Pancreas (tissue), 10 donors: ENCODE results near the gene PAX5. TPM values are rescaled to one million over a fixed set of nuclear protein-coding genes. Genes with fewer than 3 reads are reported as not detected.

Source experiments
- ATAC-seq, 4 donors: fragments of 200-7000 bp; cut with Tn5 transposase; one replicate each; pipeline versions ENCODE4 v1.8.0 to v1.9.1; 2020; ENCODE audit warnings: mild to moderate bottlenecking in 4 of 4, moderate library complexity in 4 of 4
- DNase-seq, 6 donors: peaks; one replicate each; pipeline ENCODE4 v3.0.0-alpha.2; 2020
- FAIRE-seq: peaks from 2 replicates; lab custom pipeline; 2012; peaks lifted over from hg19 to GRCh38; lab: Jason Lieb, UNC
- H3K27ac ChIP-seq, 4 donors: fragments of 200-600 bp; sonication (generic); 1 replicate in 3 of 4; 2 replicates in 1 of 4; pipeline versions ENCODE4 v1.5.0 to v1.8.0; 2020
- H3K27me3 ChIP-seq, 4 donors: fragments of 200-600 bp; one replicate each; pipeline ENCODE4 v1.8.0; 2021
- H3K36me3 ChIP-seq, 3 donors: fragments of 200-600 bp; sonication (generic) in 1 of 3; one replicate each; pipeline versions ENCODE4 v1.5.0 to v1.8.0; 2020 to 2021
- H3K4me1 ChIP-seq, 3 donors: fragments of 200-600 bp; one replicate each; pipeline ENCODE4 v1.8.0; 2021
- H3K4me3 ChIP-seq, 4 donors: fragments of 200-600 bp; sonication (generic) in 2 of 4; one replicate each; pipeline versions ENCODE4 v1.5.0 to v1.8.0; 2020 to 2021
- H3K9me3 ChIP-seq, 4 donors: fragments of 200-600 bp; one replicate each; pipeline ENCODE4 v1.8.0; 2021
- CTCF ChIP-seq, 4 donors: fragments of 200-600 bp; sonication (generic) in 3 of 4; IDR thresholded peaks; one replicate each; pipeline versions ENCODE4 v1.5.0 to v1.8.0; 2021; ENCODE audit warnings: antibody characterized with exemption in 4 of 4
- WGBS, 2 donors: extraction: QIAGEN DNeasy Blood & Tissue Kit; methylation state at CpG; one replicate each; pipeline ENCODE4 v1.1.7; 2013; 5-methylcytosine and 5-hydroxymethylcytosine counted together
- intact Hi-C, 3 donors: fragments of 100-400 bp; cut with DNase I; formaldehyde crosslinking; loops; one replicate each; pipeline versions ENCODE4 v1.11.1 to v1.14.2; 2022
- polyA plus RNA-seq, 2 donors: library from polyadenylated mRNA; stranded (reverse); fragments of 200-250 nt; gene quantifications; one replicate each; pipeline ENCODE4 v1.2.3, GENCODE V29; 2013
- total RNA-seq, 6 donors: library from RNA; stranded (reverse); fragmentation: NEBNext Ultra II Directional in 4 of 6; extraction: Animal tissue kit (Norgen Biotek cat#: 25700) in 4 of 6; gene quantifications; one replicate each; pipeline versions ENCODE4 v1.2.1 to v1.2.4, GENCODE V29; 2021 to 2023
- donor health status: healthy with polysubstance abuse.
- donor health status: DM: no; HTN: no; CAD: no; lungs with moderate emphysema.
- donor health status: DM: no; HTN: no; CAD: no.
- donor health status: control.
- donor health status: control.
- donor health status: Bipolar disorder and iron deficiency.
- donor health status: DM: yes; HTN: yes; CAD: no.
- donor health status: DM: no; HTN: no; CAD: no.
- donor health status: DM: no; HTN: no; CAD: no.
- donor health status: DM: yes; HTN: yes; CAD: no.

PAX5 gene
- total and polyA plus RNA-seq, 8 donors, result under 0.01 to 0.35 (median 0.28) TPM; not detected in 1

GRCh38 chr9:36881316-36881715 lies 152.8 kb downstream of the PAX5 start:
- Histone ChIP-seq H3K27me3 (no peaks in the 10 kb centered on the region), H3K4me1 (no peaks in the 10 kb centered on the region), H3K4me3 (no peak overlapping the region), H3K27ac (no peak overlapping the region), H3K36me3 (no peaks in the 10 kb centered on the region), H3K9me3 (no peaks in the 10 kb centered on the region)
- ATAC-seq (no peak), FAIRE-seq (no peak), DNase-seq (peak in 1 of 6 donors; percentile 42)
- intact Hi-C loops, result loop anchor here in 1 of 3 donors (10.0 kb wide), 1 partner anchor 493 kb away; no protein-coding TSS in a partner anchor
- TF ChIP-seq CTCF (IDR thresholded peaks at IDR 0.05), result no peak
- WGBS, 2 donors, result 77 to 82% methylated on average over 14 of the region's 14 CpGs

- Histone ChIP-seq H3K9me3 (no peaks in the 10 kb centered on the region), H3K27me3 (no peaks in the 10 kb centered on the region), H3K27ac (no peak overlapping the region), H3K4me3 (no peak overlapping the region), H3K4me1 (no peaks in the 10 kb centered on the region), H3K36me3 (no peaks in the 10 kb centered on the region)
- no peak for FAIRE-seq
- TF ChIP-seq CTCF (IDR thresholded peaks at IDR 0.05), result no peak
- 84 to 85% methylated on average over 12 of the region's 12 CpGs for WGBS, 2 donors
- ATAC-seq, result no peak
- intact Hi-C loops, result loop anchor here in 1 of 3 donors (10.0 kb wide), 1 partner anchor 495 kb away; no protein-coding TSS in a partner anchor
- peak in 1 of 6 donors; percentile 31 for DNase-seq
Observed at GRCh38 chr9:36880075-36880474, 154.0 kb downstream of the PAX5 start.

- no peak for ATAC-seq
- H3K4me3 ChIP-seq, result no peak overlapping the region
- peak in 2 of 6 donors; percentile 46 to 47 for DNase-seq
Observed at GRCh38 chr9:36878986-36879982, 154.8 kb downstream of the PAX5 start.

GRCh38 chr9:36877239-36877638 lies 156.8 kb downstream of the PAX5 start:
- 74 to 86% methylated on average over 6 of the region's 6 CpGs for WGBS, 2 donors
- TF ChIP-seq CTCF (IDR thresholded peaks at IDR 0.05), result no peak

More at GRCh38 chr9:36878986-36879982, 154.8 kb downstream of the PAX5 start:
- WGBS, 2 donors, result 73 to 76% methylated on average over 18 of the region's 18 CpGs
- Histone ChIP-seq H3K27ac (no peak overlapping the region), H3K4me1 (no peaks in the 10 kb centered on the region), H3K9me3 (no peaks in the 10 kb centered on the region), H3K36me3 (no peaks in the 10 kb centered on the region), H3K27me3 (no peaks in the 10 kb centered on the region)
- TF ChIP-seq CTCF (IDR thresholded peaks at IDR 0.05), result no peak
- intact Hi-C loops, result loop anchor here in 1 of 3 donors (10.0 kb wide), 1 partner anchor 106 kb away; no protein-coding TSS in a partner anchor
- no peak for FAIRE-seq

More at GRCh38 chr9:36877239-36877638, 156.8 kb downstream of the PAX5 start:
- H3K27ac ChIP-seq, result no peak overlapping the region
- ATAC-seq, result no peak
- DNase-seq, result peak in 1 of 6 donors; percentile 8
- H3K27me3 ChIP-seq, result no peaks in the 10 kb centered on the region
- no peaks in the 10 kb centered on the region for H3K9me3 ChIP-seq
- no peak overlapping the region for H3K4me3 ChIP-seq
- H3K4me1 ChIP-seq, result no peaks in the 10 kb centered on the region
- no peaks in the 10 kb centered on the region for H3K36me3 ChIP-seq
- intact Hi-C loops, result loop anchor here in 1 of 3 donors (10.0 kb wide), 1 partner anchor 108 kb away; no protein-coding TSS in a partner anchor
- FAIRE-seq, result no peak
